ENCODE measurements around the gene PPP3CB.

The PPP3CB gene

DNA sequence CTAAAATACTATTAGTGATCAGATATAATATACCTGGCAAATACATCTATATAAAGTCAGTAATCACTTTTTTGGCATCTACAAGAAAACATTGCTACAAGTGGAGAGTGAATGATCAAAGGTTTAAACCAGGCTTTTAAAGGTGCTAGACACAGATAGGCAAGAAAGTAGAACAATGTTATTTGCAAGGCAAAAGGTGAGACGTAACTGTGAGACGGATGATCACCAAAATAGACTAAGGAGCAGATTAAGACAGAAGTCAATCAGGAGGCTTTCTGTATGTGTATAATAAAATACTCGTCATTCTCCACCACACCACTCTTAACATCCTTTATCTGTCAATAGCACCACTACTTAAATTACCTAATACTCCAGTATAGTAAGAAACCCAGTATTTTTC, 90.3 kb downstream of the PPP3CB start (continued):
- TF ChIP-seq, protein P1, sequence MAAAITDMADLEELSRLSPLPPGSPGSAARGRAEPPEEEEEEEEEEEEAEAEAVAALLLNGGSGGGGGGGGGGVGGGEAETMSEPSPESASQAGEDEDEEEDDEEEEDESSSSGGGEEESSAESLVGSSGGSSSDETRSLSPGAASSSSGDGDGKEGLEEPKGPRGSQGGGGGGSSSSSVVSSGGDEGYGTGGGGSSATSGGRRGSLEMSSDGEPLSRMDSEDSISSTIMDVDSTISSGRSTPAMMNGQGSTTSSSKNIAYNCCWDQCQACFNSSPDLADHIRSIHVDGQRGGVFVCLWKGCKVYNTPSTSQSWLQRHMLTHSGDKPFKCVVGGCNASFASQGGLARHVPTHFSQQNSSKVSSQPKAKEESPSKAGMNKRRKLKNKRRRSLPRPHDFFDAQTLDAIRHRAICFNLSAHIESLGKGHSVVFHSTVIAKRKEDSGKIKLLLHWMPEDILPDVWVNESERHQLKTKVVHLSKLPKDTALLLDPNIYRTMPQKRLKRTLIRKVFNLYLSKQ (tag by site-specific recombination; IDR thresholded peaks at IDR 0.05; ENCODE audit: borderline replicate concordance), result no peak

DNA sequence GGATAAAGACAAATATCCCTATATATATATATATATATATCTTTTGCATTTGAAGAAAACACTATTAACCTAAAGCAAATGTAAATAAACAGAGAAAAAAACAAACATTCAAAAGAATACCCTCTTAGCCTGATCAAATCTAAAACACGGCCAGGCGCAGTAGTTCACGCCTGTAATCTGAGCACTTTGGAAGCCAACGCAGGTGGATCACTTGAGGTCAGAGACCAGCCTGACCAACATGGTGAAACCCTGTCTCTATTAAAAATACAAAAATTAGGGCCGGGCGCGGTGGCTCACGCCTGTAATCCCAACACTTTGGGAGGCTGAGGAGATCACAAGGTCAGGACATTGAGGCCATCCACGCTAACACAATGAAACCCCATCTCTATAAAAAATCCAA, 91.1 kb downstream of the PPP3CB start:
- no peaks in the 10 kb centered on the region for H3K9me3 ChIP-seq (ENCODE audit: control insufficient read depth, insufficient read depth, low read depth, low read length)
- H3K4me1 ChIP-seq (ENCODE audit: control insufficient read depth, insufficient read depth, low read length), result no peaks in the 10 kb centered on the region
- H3K27ac ChIP-seq (ENCODE audit: extremely low read depth, low read depth, low read length), result no peak overlapping the region
- TF ChIP-seq ZNF610 (tag by site-specific recombination; IDR thresholded peaks at IDR 0.05; ENCODE audit: borderline replicate concordance) (no peak), HOXC10 (CRISPR knock-in tag; IDR thresholded peaks at IDR 0.05) (no peak), ZSCAN30 (tag by site-specific recombination; IDR thresholded peaks at IDR 0.05) (no peak), ZNF16 (tag by site-specific recombination; IDR thresholded peaks at IDR 0.05; ENCODE audit: low read depth) (no peak)
- ChIA-PET CTCF (no interaction called here), POLR2A (no interaction called here)
- H3K36me3 ChIP-seq (ENCODE audit: control insufficient read depth in 2 of 2, insufficient read depth in 1 of 2, low read length in 2 of 2), result peaks cover 8 to 9% of the 10 kb centered on the region in 2 experiments; a peak in 2 of 3 replicates
- no peak overlapping the region for H3K4me3 ChIP-seq (ENCODE audit: low read depth, low read length)

DNA sequence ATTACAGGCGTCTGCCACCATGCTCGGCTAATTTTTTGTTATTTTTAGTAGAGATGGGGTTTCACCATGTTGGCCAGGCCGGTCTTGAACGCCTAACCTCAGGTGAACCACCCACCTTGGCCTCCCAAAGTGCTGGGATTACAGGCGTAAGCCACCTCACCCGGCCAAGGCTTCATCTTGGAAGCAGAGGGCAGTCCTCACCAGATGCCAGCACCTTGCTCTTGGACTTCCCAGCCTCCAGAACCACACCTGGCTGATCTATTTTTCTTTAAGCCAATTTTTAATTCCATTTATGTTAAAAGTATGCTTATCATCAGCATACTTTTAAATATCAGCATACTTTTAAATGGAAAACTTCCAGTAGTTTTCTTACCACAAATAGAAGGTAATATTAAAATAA, 94.2 kb downstream of the PPP3CB start:
- TF ChIP-seq ZNF366 (tag by site-specific recombination; conservative IDR thresholded peaks at IDR 0.05) (no peak), ZNF473 (tag by site-specific recombination; IDR thresholded peaks at IDR 0.05) (no peak), ZNF768 (tag by site-specific recombination; IDR thresholded peaks at IDR 0.05) (no peak)
- POLR2A ChIA-PET, result no interaction called here
- peaks cover 12 to 27% of the 10 kb centered on the region in 2 experiments; a peak in 2 of 3 replicates for H3K36me3 ChIP-seq (ENCODE audit: control insufficient read depth in 2 of 2, insufficient read depth in 1 of 2, low read length in 2 of 2)
- H3K27ac ChIP-seq (ENCODE audit: extremely low read depth, low read depth, low read length), result no peak overlapping the region
- no peaks in the 10 kb centered on the region for H3K9me3 ChIP-seq (ENCODE audit: control insufficient read depth, insufficient read depth, low read depth, low read length)
- CTCF ChIA-PET, result interaction anchor here (0.6 to 1.5 kb wide), 2 partner anchors 9 to 20 kb away, joined by 3 read pairs; no protein-coding TSS in a partner anchor
- no peaks in the 10 kb centered on the region for H3K4me1 ChIP-seq (ENCODE audit: control insufficient read depth, insufficient read depth, low read length)
- no peak overlapping the region for H3K4me3 ChIP-seq (ENCODE audit: low read depth, low read length)

DNA sequence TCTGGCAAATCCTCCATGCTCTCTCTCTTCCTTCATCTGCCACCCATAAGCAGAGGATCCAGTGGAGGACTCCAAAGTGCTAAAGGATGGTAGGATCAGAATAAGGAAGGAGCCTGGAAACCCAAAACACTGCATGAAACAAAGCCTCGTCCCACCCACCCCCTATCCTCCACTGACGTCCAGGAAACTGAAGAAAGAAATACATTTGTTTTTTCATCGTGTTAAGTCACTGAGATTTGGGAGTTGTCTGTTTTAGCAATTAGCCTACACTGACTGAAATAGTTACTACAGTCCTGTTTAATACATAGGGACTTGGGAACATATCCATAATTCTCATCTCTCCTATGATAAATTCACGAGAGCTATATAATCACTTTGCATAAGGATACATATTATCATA, 96.8 kb downstream of the PPP3CB start:
- ChIA-PET CTCF (no interaction called here), POLR2A (no interaction called here)
- TF ChIP-seq ZNF132 (tag by site-specific recombination; IDR thresholded peaks at IDR 0.05; ENCODE audit: borderline replicate concordance) (no peak), GLI4 (tag by site-specific recombination; IDR thresholded peaks at IDR 0.05) (no peak), TCF7L2 (IDR thresholded peaks at IDR 0.05; ENCODE audit: borderline replicate concordance, low read depth, low read length) (no peak), SP2 (tag by site-specific recombination; IDR thresholded peaks at IDR 0.05) (no peak), ZNF423 (tag by site-specific recombination; IDR thresholded peaks at IDR 0.05) (no peak), ZNF560 (tag by site-specific recombination; IDR thresholded peaks at IDR 0.05; ENCODE audit: borderline replicate concordance) (no peak), ZNF302 (tag by site-specific recombination; IDR thresholded peaks at IDR 0.05; ENCODE audit: low read depth) (no peak), ZBTB48 (tag by site-specific recombination; IDR thresholded peaks at IDR 0.05) (no peak), IKZF3 (tag by site-specific recombination; IDR thresholded peaks at IDR 0.05) (no peak), ZNF658 (tag by site-specific recombination; IDR thresholded peaks at IDR 0.05) (no peak)
- TF ChIP-seq, protein P2, sequence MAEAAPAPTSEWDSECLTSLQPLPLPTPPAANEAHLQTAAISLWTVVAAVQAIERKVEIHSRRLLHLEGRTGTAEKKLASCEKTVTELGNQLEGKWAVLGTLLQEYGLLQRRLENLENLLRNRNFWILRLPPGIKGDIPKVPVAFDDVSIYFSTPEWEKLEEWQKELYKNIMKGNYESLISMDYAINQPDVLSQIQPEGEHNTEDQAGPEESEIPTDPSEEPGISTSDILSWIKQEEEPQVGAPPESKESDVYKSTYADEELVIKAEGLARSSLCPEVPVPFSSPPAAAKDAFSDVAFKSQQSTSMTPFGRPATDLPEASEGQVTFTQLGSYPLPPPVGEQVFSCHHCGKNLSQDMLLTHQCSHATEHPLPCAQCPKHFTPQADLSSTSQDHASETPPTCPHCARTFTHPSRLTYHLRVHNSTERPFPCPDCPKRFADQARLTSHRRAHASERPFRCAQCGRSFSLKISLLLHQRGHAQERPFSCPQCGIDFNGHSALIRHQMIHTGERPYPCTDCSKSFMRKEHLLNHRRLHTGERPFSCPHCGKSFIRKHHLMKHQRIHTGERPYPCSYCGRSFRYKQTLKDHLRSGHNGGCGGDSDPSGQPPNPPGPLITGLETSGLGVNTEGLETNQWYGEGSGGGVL (tag by site-specific recombination; IDR thresholded peaks at IDR 0.05), result no peak
- Histone ChIP-seq H3K4me3 (ENCODE audit: low read depth, low read length) (no peak overlapping the region), H3K4me1 (ENCODE audit: control insufficient read depth, insufficient read depth, low read length) (no peaks in the 10 kb centered on the region), H3K9me3 (ENCODE audit: control insufficient read depth, insufficient read depth, low read depth, low read length) (no peaks in the 10 kb centered on the region), H3K27ac (ENCODE audit: extremely low read depth, low read depth, low read length) (no peak overlapping the region), H3K36me3 (ENCODE audit: control insufficient read depth in 2 of 2, insufficient read depth in 1 of 2, low read length in 2 of 2) (peaks cover 20 to 50% of the 10 kb centered on the region in 2 experiments)

Data from HEK293 (cell line).